ENCODE data around the gene TMEM163. TPM values are rescaled to one million over a fixed set of nuclear protein-coding genes. Genes with fewer than 3 reads are reported as not detected.

TMEM163 gene
- total RNA-seq, 2 donors from 2014 or later, result 0.57 to 1.3 TPM

DNA sequence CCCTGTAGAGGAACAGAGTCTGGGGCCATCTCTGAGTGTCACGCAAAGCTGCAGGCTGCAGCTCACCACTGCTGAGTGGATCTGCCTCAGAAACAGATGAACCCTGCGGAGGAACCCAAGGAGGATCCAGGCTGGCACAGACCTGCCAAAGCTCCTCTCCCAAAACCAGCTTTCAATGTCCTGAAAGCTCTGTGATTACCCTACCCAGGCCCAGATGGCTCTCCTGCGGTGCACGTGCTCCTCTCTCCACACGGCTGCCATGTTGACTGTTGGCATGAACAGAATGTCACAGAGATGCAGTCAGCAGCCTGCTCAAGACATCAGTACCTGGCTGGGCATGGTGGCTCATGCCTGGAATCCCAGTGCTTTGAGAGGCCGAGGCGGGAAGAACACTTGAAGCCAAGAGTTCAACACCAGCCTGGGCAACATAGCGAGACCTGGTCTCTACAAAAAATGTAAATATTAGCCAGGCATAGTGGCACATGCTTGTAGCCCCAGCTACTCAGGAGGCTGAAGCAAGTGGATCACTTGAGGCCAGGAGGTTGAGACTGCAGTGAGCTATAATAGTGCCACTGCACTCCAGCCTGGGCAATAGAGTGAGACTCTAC, 248.1 kb downstream of the TMEM163 start:
- H3K4me3 Mint-ChIP-seq, result no peak overlapping the region
- H3K36me3 Mint-ChIP-seq (ENCODE audit: low read depth), result no peaks in the 10 kb centered on the region
- no peaks in the 10 kb centered on the region for H3K4me1 Mint-ChIP-seq
- no peak overlapping the region for H3K27ac Mint-ChIP-seq
- no peaks in the 10 kb centered on the region for H3K27me3 Mint-ChIP-seq
- no peak for DNase-seq
- ATAC-seq, result no peak
- peaks cover 11% of the 10 kb centered on the region for H3K9me3 ChIP-seq (ENCODE audit: control insufficient read depth, low read length, poor library complexity, severe bottlenecking)

DNA sequence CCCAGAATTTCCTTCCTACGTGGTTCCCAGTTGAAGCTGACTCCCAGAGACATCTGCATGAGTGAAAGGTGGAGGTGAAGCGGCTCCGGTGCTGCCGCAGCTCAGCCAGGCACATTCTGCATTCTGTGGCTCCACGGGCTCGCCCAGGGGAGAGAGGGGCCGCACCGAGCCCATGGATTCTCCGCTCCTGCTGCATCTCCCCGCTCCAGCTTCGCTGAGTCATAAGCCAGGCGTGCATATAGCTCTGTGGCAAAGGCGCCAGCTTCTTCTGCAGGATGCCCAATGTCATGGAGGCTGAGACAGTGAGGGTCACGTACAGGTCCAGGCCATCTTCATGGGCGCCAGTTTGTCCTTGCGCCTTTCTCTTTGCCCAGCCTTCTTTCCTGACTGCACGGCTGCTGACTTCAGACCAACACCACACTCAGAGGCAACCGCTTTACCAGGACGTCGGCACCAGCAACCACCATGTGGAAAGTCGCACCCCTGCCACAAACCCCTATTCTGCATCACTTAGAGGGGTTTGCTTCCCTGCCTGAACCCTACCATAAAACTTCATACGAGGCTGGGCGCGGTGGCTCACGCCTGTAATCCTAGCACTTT, 249.2 kb downstream of the TMEM163 start:
- H3K27ac Mint-ChIP-seq, result no peak overlapping the region
- ATAC-seq, result no peak
- peaks cover 11% of the 10 kb centered on the region for H3K9me3 ChIP-seq (ENCODE audit: control insufficient read depth, low read length, poor library complexity, severe bottlenecking)
- no peaks in the 10 kb centered on the region for H3K36me3 Mint-ChIP-seq (ENCODE audit: low read depth)
- H3K27me3 Mint-ChIP-seq, result no peaks in the 10 kb centered on the region
- H3K4me3 Mint-ChIP-seq, result no peak overlapping the region
- DNase-seq, result no peak
- H3K4me1 Mint-ChIP-seq, result no peaks in the 10 kb centered on the region

DNA sequence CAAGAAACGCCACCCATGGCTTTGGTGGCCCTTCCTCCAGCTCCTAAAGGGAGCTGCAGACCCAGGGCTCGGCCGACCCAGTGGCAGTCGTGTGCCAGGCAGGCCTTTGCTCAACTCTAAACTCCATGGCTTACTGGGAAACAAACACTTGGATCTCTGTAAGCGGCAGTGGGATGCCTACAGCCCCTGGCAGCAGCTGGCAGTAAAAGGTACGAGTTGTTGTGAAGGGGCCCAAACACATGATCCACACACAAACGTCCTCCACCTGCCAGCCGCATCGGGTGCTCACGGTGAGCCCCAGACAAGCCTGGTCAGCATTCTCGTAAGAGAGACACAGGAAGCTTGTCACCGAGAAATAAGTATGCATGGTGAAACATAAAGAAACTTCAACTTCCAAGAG, 250.0 kb downstream of the TMEM163 start:
- H3K27ac Mint-ChIP-seq, result no peak overlapping the region
- no peak for DNase-seq
- peaks cover 7% of the 10 kb centered on the region for H3K9me3 ChIP-seq (ENCODE audit: control insufficient read depth, low read length, poor library complexity, severe bottlenecking)
- H3K4me1 Mint-ChIP-seq, result no peaks in the 10 kb centered on the region
- no peak overlapping the region for H3K4me3 Mint-ChIP-seq
- ATAC-seq, result no peak
- no peaks in the 10 kb centered on the region for H3K36me3 Mint-ChIP-seq (ENCODE audit: low read depth)
- no peaks in the 10 kb centered on the region for H3K27me3 Mint-ChIP-seq

DNA sequence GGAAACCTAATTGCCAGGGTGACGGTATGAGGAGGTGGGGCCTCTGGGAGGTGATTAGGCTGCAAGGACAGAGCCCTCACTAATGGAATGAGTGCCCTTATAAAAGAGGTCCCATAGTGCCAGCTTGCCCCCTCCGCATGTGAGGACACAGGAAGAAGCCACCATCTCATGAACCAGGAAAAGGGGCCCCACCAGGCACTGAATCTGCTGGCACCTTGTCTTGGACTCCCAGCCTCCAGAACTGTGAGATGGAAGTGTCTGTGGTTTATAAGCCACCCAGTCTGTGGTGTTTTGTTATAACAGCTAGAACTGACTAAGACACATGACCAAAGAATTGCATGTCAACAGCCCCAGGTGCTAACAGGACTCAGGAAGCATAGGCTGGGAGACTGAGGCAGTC, 250.6 kb downstream of the TMEM163 start:
- no peak for ATAC-seq
- peaks cover 6% of the 10 kb centered on the region for H3K9me3 ChIP-seq (ENCODE audit: control insufficient read depth, low read length, poor library complexity, severe bottlenecking)
- H3K27me3 Mint-ChIP-seq, result no peaks in the 10 kb centered on the region
- DNase-seq, result no peak
- H3K36me3 Mint-ChIP-seq (ENCODE audit: low read depth), result no peaks in the 10 kb centered on the region
- no peak overlapping the region for H3K27ac Mint-ChIP-seq
- H3K4me1 Mint-ChIP-seq, result no peaks in the 10 kb centered on the region
- no peak overlapping the region for H3K4me3 Mint-ChIP-seq

DNA sequence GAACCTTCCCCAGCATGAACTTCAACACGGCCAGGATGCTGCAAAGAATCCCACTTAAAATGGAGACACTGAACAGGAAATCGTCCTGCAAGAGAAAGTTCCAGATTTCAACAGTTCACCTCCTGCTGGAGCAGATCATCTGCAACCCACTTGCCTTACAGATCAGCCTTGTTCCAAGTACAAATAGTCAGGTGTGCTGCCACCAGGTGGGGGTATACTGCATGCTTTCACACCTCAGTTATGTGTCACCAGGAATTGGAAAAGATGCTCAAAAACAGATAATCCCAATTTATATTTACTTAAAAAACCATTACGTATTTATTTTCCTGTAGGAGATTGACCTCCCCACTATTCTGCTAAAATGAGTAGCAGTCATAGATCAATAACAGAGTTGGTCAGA, 252.7 kb downstream of the TMEM163 start:
- Mint-ChIP-seq H3K27me3 (no peaks in the 10 kb centered on the region), H3K27ac (peak overlapping the region; percentile 47), H3K36me3 (ENCODE audit: low read depth) (peaks cover 2% of the 10 kb centered on the region), H3K4me1 (no peaks in the 10 kb centered on the region), H3K4me3 (no peak overlapping the region)
- ATAC-seq (no peak), DNase-seq (no peak)
- H3K9me3 ChIP-seq (ENCODE audit: control insufficient read depth, low read length, poor library complexity, severe bottlenecking), result no peaks in the 10 kb centered on the region

DNA sequence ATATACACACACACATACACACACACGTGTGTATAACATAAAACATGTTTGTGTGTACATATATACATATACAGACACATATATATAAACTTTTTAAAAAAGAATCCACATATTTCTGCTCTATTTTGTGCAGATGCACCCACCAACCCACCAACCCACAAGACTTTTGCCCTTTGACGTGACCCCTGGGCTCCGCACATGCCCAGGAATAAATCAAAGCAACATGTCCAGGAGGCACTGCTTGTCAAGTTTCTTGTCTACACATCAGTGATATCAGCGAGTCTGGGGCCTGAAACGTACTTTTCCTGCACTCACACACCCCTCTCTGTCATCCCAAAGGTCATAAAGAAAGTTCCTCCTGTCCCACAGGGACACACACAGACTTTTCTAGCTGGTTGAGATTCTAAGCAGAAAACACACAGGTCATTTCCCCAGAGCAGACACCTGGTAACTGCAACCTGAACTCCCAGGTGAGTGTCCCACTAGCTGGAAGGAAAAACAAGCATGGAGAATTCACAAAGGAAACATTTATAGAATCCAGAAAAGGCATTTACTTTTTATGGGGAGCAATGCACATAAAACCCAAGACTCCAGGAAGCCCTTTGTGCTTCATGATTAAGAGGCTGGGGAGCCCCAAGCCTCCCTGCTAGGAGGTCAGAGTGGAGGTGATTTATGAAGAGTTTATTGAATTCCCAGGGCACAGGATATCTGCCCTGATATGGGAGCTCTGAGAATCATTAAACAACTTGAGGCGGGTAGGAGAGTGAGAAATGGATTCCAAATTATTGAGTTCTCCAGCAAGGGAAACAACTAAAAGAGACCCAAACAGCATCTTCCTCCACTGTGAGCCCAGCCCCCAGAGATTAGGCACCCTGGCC, 253.3 kb downstream of the TMEM163 start:
- Mint-ChIP-seq H3K4me1 (peaks cover 3% of the 10 kb centered on the region), H3K4me3 (no peak overlapping the region), H3K27ac (peak overlapping the region; percentile 47), H3K36me3 (ENCODE audit: low read depth) (peaks cover 2% of the 10 kb centered on the region), H3K27me3 (no peaks in the 10 kb centered on the region)
- DNase-seq (no peak), ATAC-seq (no peak)
- no peaks in the 10 kb centered on the region for H3K9me3 ChIP-seq (ENCODE audit: control insufficient read depth, low read length, poor library complexity, severe bottlenecking)

DNA sequence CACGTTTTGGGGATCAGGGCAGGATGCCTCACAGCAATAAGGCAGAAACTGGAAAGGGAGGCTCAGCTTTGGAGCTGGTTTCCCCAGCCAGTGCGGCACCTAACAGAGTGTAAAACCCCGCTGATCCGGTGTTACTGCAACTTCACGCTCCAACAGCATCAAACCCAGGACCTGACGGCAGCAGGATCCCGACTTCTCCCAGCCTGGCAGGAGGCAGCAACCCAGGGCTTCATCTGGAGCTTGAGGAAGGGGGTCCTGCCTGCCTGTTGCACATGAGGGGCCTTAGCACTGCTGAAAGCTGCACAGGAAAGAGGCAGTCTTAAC, 255.1 kb downstream of the TMEM163 start:
- no peaks in the 10 kb centered on the region for H3K27me3 Mint-ChIP-seq
- peaks cover 2% of the 10 kb centered on the region for H3K36me3 Mint-ChIP-seq (ENCODE audit: low read depth)
- ATAC-seq, result no peak
- H3K4me1 Mint-ChIP-seq, result peaks cover 4% of the 10 kb centered on the region
- H3K9me3 ChIP-seq (ENCODE audit: control insufficient read depth, low read length, poor library complexity, severe bottlenecking), result no peaks in the 10 kb centered on the region
- DNase-seq, result no peak
- no peak overlapping the region for H3K4me3 Mint-ChIP-seq
- H3K27ac Mint-ChIP-seq, result no peak overlapping the region

DNA sequence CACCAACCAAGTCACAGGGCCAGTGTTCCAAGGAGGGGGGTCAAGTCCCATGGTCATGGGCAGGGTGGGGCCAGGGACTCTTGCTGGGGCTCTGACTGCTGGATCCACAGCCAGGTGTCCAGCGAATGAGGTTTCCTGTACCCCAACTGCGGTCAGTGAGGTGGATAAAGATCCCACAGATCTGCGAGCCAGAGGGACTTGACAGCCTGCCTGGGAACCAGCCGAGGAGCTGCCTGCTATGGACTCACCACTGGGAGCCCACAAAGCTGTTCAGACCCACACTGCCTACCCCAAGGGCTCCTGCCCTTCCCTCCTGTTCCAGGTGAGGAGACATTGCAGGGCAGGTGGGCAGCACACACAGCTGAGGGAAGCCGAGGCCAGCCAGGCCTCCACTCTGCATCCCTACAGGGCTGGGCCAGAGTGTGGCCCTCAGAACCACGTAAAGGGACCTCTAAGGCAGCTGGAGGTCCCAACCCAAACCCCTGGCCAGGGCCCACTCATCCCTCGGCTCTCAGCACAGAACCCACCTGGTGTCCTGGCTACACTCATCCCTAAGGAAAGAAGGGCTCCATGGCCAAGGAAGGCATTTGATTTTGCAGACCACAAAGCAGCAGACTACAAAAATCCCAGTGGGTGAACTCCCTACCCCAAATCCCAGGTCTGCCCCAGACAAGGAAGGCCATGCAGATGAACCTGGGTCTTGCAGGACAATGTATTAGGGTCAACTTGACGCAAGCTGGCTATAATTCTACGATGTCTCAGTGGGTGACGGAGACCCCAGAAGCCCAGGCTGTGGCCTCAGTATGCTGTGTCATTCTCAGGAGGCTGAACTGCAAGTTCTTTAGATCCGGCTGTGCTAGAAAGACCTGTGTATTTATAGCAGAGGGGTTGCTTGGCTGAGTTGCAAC, 255.8 kb downstream of the TMEM163 start:
- no peaks in the 10 kb centered on the region for H3K27me3 Mint-ChIP-seq
- H3K4me3 Mint-ChIP-seq, result no peak overlapping the region
- ATAC-seq, result no peak
- no peaks in the 10 kb centered on the region for H3K9me3 ChIP-seq (ENCODE audit: control insufficient read depth, low read length, poor library complexity, severe bottlenecking)
- H3K36me3 Mint-ChIP-seq (ENCODE audit: low read depth), result peaks cover 2% of the 10 kb centered on the region
- peaks cover 4% of the 10 kb centered on the region for H3K4me1 Mint-ChIP-seq
- H3K27ac Mint-ChIP-seq, result peak overlapping the region; percentile 53
- DNase-seq, result no peak

DNA sequence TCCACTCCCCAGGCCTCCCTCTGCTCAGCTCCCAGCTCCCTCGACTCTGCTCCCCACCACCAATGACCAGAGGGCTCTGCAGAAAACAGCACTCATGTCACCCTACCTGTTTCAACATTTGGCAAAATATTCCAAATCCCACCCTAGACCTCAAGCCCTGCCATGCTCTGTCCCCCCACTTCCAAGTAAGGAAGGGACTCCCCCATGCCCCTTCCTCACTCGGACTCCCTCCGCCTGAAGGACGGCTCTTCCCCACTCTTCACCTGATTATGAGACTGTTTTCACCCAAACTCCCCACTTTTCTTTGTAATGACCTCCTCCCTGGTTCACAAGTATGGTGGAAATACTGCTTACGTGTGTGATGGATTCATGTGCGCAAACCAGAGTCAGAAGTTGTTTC, 256.5 kb downstream of the TMEM163 start:
- no peaks in the 10 kb centered on the region for H3K27me3 Mint-ChIP-seq
- H3K27ac Mint-ChIP-seq, result peak overlapping the region; percentile 19
- H3K9me3 ChIP-seq (ENCODE audit: control insufficient read depth, low read length, poor library complexity, severe bottlenecking), result no peaks in the 10 kb centered on the region
- no peak overlapping the region for H3K4me3 Mint-ChIP-seq
- ATAC-seq, result no peak
- DNase-seq, result no peak
- peaks cover 2% of the 10 kb centered on the region for H3K36me3 Mint-ChIP-seq (ENCODE audit: low read depth)
- H3K4me1 Mint-ChIP-seq, result peaks cover 4% of the 10 kb centered on the region

DNA sequence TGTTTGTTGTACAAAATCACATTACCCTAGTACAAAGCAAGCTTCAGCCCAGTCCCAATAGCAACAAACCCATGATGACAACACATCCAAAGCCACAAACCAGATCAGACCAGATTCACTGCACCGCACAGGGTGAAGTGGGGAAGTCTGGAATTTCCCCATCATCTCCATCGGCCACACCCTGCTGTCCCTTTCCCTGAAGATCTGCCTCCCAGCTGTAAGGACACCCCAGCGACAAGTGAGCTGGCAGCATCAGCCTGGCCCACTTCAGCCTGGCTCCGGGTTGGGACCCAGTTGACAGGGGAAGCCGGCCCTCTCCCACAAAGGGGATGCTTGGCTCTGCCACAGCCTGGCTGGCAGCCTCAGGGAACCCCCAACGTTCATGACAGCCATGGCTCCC, 257.3 kb downstream of the TMEM163 start:
- ATAC-seq (no peak), DNase-seq (no peak)
- Mint-ChIP-seq H3K4me1 (peaks cover 4% of the 10 kb centered on the region), H3K36me3 (ENCODE audit: low read depth) (peaks cover 2% of the 10 kb centered on the region), H3K27ac (peak overlapping the region; percentile 19), H3K4me3 (peak overlapping the region; percentile 25), H3K27me3 (no peaks in the 10 kb centered on the region)
- no peaks in the 10 kb centered on the region for H3K9me3 ChIP-seq (ENCODE audit: control insufficient read depth, low read length, poor library complexity, severe bottlenecking)

DNA sequence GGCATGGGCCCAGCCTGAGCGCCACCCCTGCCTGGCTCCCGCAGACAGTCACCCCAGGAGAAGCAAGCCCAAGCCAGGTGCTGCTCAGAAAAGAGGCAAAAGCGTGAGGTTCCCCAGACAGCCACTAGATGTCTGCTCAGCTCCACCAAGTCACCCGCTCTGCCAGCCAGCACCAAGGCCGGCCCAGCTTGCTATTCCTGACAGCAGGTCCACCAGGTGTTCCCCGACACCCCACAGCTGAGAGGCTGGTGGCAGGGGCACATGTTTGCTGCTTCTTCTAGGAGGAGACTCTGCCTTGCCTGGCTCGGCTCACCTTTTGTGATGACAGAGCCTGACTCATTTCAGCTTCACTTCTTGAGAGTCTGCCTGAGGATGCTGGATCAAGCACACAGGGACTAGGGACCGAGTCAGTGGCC, 258.2 kb downstream of the TMEM163 start:
- Mint-ChIP-seq H3K36me3 (ENCODE audit: low read depth) (peaks cover 2% of the 10 kb centered on the region), H3K27ac (peak overlapping the region; percentile 29), H3K4me3 (no peak overlapping the region), H3K4me1 (peaks cover 4% of the 10 kb centered on the region), H3K27me3 (no peaks in the 10 kb centered on the region)
- DNase-seq, result peak in 1 of 3 donors; percentile 14
- peak; percentile 59 for ATAC-seq
- H3K9me3 ChIP-seq (ENCODE audit: control insufficient read depth, low read length, poor library complexity, severe bottlenecking), result no peaks in the 10 kb centered on the region

DNA sequence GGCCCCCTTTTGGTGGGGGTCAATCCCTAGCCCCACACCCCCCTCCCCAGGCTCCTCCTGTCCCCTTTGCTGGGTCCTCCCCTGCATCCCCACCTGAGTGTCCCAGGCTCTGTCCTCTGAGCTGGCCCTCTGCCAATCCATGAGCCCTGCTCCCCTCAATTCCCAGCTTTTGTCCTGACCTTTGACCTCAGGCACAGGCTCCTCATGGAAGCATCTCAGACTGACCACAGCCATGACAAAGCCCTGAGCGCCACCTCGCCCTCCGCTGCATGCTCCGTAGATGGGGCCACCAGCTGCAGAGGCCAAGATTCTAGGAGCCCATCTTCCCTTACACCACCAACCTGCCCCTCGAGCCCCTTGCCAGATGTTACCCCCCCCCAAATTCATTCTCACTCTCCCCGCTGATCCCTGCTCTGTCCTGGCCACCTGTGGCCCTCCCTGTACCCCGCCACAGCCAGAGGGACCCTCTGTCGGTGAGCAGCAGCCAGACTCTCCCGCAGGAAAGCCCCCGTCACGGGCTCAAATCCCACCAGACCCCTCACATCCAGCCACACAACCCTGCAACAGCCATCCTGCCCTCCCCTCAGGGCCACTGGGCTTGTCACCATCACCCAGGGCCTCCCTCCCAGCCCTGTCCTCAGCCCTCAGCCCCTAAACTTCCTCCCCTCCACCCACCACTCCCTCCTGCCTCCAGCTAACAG, 258.9 kb downstream of the TMEM163 start:
- no peaks in the 10 kb centered on the region for H3K9me3 ChIP-seq (ENCODE audit: control insufficient read depth, low read length, poor library complexity, severe bottlenecking)
- Mint-ChIP-seq H3K4me3 (peak overlapping the region; percentile 52), H3K27me3 (no peaks in the 10 kb centered on the region), H3K27ac (peak overlapping the region; percentile 29), H3K4me1 (peaks cover 4% of the 10 kb centered on the region), H3K36me3 (ENCODE audit: low read depth) (peaks cover 2% of the 10 kb centered on the region)
- ATAC-seq (no peak), DNase-seq (no peak)
